GM21529 (cell line): ENCODE data around the gene NXNL1.
A peak's percentile ranks its signal among the peaks of the same experiment; 100 is the strongest.
"Not testable (repeated sequence)": the region's sequence is repeated elsewhere in the genome, so short reads cannot be mapped to it uniquely, and the experiment has no call there.

Experiments
- ATAC-seq: cut with Tn5 transposase; IDR thresholded peaks from one replicate; pipeline ENCODE4 v1.9.1; 2021; ENCODE audit not compliant: unreplicated experiment

Gene NXNL1

GRCh38 chr19:17487284-17488121, 26.8 kb upstream of the NXNL1 start:
- no peak for ATAC-seq

- no peak for ATAC-seq
Measured at GRCh38 chr19:17486545-17487240, 26.0 kb upstream of the NXNL1 start.

GRCh38 chr19:17484520-17485185, 23.9 kb upstream of the NXNL1 start:
- no peak for ATAC-seq

- no peak for ATAC-seq
Measured at GRCh38 chr19:17483605-17484002, 22.9 kb upstream of the NXNL1 start.

GRCh38 chr19:17482877-17483604, 22.3 kb upstream of the NXNL1 start:
- ATAC-seq, result no peak

- no peak for ATAC-seq
Measured at GRCh38 chr19:17481986-17482385, 21.3 kb upstream of the NXNL1 start.

GRCh38 chr19:17479325-17479791, 18.6 kb upstream of the NXNL1 start:
- no peak for ATAC-seq

- ATAC-seq, result no peak
Measured at GRCh38 chr19:17475541-17476115, 14.9 kb upstream of the NXNL1 start.

GRCh38 chr19:17475011-17475540, 14.3 kb upstream of the NXNL1 start:
- not testable (repeated sequence) for ATAC-seq

GRCh38 chr19:17473041-17473440, 12.3 kb upstream of the NXNL1 start:
- ATAC-seq, result no peak

GRCh38 chr19:17471410-17472125, 10.8 kb upstream of the NXNL1 start:
- ATAC-seq, result no peak

- ATAC-seq, result peak; percentile 78
Measured at GRCh38 chr19:17470068-17470841, 9.5 kb upstream of the NXNL1 start, which contains the start of gene SLC27A1. TSS of gene SLC27A1 (plus strand) at chr19:17470524. CDS start at chr19:17470541, 17 bp downstream.

GRCh38 chr19:17469481-17470067, 8.8 kb upstream of the NXNL1 start:
- peak; percentile 56 for ATAC-seq

GRCh38 chr19:17469092-17469480, 8.4 kb upstream of the NXNL1 start:
- ATAC-seq, result no peak

GRCh38 chr19:17468302-17469091, 7.8 kb upstream of the NXNL1 start:
- no peak for ATAC-seq

- no peak for ATAC-seq
Measured at GRCh38 chr19:17467471-17468301, 7.0 kb upstream of the NXNL1 start.

GRCh38 chr19:17466487-17466850, 5.7 kb upstream of the NXNL1 start:
- ATAC-seq, result no peak
